Midbrain (tissue), 1 donor: ENCODE results near the gene ADCY5.

Experiments
- DNase-seq: peaks from one replicate; lab custom pipeline; 2025; lab: John Stamatoyannopoulos, UW

The ADCY5 gene

DNA sequence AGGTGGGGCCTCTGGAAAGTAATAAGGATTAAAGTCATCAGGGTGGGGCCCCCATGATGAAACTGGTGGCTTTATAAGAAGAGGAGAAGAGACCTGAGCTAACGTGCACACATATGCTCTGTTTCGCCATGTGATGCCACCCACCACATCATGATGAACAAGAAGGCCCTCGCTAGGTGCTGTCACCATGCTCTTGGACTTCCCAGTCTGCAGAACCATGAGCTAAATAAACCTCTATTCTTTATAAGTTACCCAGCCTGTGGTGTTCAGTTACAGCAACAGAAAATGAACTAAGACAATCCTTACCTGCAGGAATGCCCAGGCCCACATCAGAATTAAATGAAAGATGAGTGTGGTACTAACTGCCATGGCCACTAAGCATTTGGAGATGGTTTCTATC is 79.8 kb downstream of the ADCY5 start:
- no peak for DNase-seq

DNA sequence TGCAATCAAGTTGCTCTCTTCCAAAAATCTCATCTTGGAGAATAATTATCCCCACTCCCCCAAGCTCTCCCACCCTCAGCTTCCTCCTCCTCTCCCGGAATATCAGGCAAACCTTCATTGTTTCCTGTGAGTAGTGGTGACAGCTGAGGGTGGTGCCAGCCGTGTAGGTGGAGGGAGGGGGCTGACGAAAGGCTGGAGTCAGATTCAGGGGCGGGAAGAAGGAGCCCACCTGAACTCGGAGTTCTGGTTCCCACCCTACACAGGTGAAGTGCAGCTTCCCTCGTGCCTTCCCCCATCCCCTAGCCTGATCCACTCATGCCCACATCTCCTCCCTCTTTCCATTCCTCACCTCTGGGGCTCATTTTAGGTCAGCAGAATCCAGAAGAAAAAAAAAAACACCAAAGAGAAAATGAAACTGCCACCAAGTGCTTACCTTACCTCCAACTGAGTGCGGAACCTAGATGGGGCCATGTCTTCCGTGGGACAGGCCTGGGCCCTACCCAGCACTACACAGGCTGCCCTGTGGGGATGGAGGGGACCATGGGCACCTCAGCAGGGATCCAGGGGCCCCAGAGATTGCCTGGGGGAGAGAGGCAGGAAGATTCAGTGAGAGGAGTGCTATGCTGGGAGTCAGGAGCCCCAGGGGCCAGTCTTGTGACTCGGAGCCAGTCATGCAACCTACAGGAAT is 81.3 kb downstream of the ADCY5 start:
- DNase-seq = no peak

DNA sequence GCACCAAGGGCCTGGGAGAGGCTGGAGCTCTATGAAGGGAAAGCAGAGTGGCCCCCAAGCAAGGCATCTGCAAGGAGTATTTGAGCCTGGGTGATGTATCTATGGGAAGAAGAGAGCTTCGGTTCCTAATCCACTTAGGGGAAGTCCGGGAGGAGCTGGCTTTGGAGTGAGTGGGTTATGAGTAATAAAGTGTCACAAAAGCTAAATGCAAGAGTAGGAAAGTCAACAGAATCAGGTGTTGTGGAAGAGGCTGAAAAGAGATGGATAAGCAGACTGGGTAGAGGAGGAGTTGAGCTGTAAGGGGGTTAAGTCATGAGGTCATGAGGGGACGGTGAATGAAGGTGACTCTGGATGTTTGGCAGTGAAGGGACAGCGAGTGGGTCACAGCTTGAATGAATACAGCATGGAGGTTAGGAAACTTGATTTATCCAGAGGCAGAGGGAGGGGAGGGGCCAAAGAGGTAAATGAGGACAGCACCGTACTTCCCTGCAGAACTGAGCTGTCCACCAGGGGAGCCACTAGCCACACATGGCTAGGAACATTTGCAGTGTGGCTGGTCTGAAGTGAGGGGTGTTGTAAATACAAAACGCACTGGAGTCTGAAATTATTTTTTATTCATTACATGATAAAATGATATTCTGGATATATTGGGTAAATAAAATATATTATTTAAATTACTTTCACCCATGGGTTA is 83.3 kb downstream of the ADCY5 start:
- DNase-seq = no peak

DNA sequence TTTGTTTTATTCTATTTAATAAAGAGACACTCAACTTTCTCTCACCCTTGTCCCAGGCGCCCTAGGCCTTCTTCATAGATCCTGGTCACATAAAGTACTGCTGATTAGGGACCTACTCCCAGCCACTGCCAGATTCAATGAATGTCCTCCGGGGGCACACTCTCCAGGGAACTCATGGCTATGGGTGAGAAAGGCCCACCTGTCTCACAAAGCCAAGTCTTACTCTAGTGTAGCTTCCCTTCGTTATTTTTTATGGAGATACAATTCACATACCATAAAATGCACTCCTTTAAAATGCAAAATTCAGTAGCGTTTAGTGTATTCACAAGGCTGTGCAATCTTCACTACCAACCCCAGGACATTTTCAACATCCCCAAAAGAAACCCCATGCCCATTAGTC is 87.8 kb downstream of the ADCY5 start:
- no peak for DNase-seq

DNA sequence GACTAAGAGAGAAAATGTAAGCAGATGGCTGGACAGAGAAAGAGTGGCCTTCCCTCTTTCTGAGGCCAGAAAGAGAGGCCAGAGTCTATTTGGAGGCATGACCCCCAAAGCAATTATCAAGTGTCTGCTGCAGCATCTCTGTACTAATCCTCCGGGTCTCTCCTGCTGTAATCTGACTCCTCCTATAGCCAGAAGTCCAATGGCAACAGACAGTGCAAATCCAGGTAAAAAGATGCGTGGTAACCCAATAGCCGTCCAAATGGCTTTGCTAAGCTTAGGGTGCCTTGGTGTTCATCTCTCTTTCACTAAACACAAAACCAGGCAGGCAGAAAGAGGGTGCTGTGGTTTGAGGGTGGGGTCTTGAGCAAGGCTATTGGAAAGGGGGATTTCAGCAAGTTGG is 91.6 kb downstream of the ADCY5 start:
- DNase-seq = no peak

DNA sequence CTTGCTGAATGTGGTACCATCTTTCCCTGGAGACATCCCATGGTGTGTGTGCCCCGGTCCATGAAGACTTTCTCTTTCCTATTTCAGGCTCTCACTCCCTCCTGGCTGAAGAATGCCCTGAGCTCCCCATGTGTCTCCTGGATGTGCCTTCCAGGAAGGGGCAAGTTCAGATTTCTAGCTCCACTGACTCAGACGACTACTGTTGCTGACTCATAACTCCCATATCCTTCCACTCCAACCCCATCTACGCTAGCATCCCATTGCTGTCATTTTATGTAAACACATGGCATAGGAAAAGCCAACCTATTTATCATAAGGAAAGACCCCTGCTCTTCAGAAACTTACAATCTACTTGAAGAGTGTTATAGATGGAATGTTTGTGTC is 95.0 kb downstream of the ADCY5 start:
- no peak for DNase-seq

DNA sequence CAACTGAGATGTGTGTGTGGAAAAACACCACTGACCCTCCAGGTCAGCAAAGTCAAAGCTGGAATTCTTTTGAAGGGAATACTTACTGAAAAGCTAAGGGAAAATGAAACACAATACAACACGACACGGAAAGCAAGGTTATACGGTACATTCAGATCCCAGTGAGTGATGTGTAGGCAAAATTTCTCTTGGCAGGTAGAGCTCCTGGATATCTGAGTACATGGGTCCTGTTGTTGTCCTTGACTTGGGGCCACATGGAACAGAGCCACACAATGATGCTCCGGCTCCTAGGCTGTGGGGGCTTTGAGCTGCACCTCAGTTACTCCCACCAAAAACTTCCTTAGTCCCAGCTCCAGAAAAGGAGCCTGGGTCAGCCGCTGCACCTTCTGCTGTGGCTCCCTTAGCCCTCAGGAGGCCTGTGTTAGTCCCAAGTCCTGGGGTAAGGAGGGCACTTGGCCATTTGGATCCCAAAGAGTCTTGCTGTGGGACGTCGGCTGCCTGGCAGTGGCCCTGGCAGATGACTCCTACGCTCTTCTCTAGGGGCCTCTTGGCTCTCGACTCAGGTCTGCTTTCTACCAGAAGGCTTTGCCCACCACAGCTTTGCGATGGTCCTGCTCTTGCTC is 95.6 kb downstream of the ADCY5 start:
- DNase-seq = no peak

DNA sequence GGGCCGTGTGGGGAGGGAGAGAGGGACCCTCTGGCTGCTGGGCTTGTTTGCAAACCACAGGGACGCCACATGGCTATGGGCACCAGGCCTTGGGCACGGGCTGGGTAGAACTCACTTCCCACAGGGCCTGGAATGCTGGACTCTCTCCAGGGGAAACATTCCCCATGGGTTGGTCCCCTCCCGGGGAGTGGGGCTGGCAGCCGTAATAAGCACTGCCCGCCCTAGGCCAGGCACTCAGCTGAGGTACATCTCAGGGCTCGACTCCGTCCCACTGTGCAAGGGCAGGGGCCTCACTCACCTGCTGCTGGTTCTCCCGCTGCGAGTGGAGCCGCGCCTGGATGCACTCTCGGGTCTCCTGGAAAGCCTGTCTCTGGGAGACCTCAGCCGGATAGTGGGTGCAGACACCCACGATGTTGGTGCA is 96.7 kb downstream of the ADCY5 start:
- DNase-seq = no peak

DNA sequence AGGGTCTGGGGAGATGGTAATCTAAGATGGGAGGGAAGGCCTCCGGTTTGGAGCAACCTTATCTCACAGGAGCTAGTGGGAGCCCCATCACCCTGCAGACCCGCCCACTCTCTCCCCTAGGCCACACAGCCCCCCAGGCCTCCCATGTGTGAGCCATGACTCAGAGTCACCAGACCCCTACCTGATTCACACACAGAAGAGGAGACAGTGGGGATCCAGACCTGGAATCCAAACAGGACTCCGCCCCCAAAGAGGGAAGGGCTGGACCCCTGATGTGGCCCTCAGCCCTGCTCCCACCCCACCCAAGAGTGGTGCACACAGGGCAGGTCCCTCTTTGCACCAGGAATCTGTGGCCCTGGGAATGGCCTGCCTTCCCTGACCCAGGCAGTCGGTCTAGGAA is 97.4 kb downstream of the ADCY5 start:
- DNase-seq = no peak

DNA sequence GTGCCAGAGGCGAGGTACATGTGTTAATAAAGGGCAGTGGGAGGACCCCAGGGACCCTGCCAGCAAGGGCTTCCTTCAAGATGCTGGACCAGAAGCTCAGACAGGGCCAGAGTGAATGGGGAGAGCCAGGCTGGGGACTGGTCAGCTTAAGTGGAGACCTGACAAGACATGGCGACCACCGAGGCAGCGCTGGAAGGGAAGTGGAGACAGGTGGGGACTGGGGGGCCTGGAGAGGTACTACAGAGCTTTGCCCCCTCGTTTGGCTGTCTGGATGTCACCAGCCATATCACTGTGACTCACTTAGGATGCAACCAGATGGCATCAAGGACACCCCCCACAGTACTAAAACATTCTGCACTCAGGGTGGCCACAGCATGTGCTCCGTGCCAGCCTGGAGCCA is 97.9 kb downstream of the ADCY5 start:
- no peak for DNase-seq

DNA sequence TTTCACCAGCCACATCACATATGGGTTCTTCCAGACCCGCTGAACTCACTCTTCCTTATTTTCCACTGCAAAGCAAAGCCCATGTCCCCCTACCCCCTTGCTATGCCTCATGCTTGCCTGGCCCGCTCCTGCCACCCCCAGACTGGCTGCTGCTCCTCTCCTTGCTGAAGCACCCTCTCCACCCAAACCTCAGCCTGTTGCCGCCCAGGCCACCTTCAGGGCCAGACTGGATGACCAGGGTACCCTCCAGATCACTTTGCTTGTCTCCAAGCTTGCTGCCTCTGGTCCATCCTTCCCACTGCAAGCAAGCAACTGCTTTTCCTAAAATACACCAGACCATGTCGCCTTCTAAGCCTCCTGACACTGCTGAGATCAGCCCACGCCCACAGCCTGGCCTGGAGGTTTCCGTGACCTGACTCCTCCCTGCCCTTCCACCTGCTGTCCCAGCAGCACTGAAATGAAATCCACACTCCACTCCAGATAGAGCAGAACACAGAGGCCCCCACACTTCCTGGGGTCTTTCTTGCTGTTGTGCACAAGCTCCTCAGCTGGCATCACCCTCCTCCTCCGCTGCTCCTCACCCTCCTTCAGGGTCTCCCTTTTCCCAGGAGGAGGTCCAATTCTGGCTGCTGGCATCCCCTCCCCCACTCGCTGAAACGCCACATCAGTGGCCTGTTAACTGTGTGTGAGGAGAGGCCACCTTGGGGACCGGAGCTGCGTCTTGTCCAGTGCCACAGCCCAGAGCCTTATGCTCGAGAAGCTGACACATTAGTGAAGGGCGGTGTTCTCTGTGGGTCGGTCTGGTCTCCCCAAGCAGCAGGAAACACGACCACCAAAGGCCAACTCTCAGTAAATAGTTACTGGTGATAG is 99.1 kb downstream of the ADCY5 start:
- DNase-seq = no peak

DNA sequence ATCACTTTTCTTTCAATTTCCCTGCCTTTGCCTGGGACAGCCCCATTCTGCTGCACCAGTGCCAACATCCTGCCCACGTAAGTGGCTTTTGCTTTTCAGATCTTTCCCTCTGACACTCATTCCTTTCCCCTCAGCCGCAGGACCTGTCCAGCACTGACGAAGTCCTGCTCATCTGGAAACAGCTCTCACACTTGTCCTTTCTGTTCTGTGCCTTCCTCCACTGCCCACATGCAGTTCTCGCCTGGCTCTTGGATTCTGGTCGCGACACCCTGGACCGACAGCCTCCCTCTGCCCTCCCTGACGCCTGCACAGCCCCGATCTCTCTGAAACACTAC is 99.7 kb downstream of the ADCY5 start:
- DNase-seq = no peak

DNA sequence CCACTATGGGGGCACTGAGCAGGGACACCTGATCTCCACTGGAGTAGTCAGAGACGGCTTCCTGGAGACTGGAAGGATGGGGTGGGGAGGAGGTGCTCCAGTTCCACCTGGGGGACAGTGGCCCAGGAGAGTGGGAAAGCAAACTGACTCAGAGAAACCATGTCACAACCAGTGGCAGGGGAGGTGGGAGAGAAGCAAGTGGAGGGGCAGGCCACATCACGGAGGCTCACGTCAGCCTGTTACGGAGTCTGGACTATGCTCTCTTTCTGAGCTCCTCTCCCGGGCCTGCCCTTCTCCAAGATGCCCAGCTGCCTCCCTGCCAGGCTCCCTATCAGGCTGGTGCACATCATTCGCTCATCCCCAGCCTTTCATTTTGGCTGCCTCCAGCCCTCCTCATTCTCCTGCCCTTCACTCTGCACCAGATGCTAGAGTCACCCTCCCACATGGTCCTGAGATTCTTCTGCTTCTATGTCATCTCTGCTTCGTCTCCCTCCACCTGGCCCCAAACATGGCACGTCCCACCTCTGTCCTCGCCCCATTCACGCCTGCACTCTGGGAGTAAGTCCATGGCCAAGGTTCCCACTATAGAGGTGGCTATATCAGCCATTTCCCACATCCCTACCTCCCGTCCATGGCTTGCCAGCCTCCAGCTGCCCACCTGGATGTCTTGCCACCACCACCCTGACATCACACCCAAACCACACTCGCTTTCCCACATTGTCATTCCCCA is 100.3 kb downstream of the ADCY5 start:
- DNase-seq = no peak

DNA sequence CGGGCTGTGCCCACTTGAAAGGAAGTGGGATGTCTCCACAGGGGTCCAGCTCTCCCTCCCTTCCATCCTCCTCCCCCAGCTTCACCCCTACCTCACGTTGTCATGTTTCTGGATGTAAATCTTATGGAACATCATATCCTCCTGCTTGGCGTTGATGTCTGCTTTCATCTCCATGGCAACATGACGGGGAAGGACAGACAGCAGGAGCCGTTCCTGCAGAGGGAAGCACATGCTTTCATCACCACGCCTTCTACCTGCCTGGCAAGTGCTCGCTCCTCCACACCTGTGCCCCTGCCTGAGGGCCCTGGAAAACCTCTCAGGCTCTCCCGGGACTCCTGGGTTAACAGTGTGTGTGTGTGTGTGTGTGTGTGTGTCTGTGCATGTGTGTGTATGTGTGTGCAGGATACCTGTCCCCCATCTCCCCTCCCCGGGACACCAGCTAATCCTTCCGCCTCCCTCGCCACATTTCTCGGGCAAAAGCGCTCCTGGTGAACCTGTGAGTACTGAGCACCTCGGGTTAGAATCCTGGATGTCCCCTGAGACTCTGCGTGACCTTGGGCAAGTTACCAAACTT is 101.1 kb downstream of the ADCY5 start:
- DNase-seq = no peak

DNA sequence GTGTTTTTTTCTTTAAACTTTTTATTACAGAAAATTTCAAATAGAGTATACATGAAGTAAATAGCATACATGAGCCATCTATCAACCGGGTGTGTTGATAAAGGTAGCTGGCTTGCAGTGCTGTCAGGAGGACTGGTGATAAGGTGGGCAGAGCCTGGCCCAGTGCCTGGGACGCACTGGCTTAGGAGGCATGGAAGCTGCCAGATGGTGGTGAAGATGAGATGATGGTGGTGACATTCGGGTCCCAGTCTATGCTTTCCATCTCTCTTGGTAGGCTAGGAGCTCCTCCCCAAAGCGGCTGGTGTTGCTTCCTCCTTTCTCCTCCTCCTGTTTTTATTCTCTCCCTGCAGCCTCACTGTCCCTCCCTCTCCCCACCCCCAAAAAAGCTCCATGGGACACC is 101.7 kb downstream of the ADCY5 start:
- DNase-seq = no peak

DNA sequence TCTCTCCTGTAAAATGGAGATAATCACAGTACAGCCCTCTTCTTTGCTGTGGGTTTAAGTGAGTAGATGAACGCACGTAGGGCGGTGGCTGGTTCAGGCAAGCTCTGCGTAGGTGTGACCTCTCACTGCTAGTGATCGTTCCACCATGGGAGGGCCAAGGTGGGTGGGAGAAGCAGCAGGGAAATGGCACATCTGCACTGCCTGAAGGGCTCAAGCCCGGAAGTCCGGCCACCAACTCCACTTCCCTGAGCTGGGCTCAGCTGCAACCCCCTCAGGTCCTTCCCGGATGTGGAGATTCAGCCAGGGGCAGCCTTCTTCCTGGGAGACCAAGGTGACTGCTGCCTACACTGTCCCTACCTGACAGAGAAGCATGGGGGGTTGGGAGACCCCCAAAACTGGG is 102.9 kb downstream of the ADCY5 start:
- DNase-seq = no peak

DNA sequence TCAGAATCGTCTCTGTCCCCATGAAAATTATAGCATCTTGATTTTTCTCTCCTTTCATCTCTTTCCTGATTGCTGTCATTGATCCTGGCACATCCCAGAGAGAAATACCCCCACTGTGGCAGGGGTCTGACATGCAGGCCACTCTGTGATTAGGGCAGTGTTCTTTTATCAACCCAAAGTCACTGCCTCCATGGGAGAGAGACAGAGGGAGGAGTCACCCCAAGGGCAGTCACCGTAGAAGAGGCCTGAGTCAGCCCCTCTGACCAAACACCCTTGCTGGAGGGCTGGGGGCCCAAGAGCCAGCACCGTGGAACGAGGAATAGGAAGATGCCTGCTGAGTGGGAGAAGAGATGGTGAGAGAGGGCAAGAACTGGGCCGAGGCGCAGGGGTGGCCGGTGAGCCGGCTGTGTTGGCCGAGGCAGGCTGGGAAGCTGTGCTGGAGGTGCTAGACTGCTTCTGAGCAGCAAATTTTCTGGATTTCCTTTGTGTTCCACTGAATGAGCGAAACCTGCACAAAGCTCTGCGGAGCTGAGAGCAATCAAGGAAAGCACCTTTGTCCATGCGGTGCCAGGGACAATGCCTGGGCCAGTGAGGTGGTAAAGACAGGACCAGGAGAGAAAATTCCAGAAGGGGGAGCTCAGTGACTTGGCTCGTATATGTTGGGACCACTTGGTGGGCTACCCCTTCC is 103.8 kb downstream of the ADCY5 start:
- DNase-seq = no peak

DNA sequence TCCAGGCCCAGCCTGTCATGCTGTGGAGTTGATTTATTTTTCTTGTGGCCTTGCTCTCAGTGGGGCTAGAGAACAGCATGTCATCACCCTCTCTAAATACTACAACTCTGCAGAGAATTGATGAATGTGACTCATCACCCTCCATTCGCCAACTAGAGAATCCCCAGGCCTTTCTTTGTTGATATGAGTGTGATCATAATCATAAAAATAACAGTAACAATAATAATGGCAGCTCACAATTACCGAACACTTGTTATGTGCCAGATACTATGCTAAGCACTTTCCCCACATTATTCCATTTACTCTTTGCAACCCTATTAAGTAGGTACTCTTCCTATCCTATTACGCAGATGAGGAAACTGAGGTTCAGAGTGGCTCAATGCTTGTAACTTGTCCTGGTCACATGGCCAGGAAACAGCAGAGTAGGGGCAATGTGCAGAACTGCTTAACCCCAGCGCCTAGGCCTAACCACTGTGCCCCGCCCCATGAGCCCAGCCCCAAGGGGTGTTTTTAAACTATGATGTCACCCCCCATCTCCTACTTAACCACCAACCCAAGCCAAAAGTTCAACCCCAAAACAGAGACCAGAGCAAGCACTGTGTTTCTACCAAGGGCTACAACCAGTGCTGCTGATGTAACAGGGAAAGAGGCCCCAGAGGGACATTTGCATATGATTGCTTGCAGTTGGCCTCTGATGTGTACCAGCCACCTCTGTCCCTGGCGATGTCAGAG is 104.5 kb downstream of the ADCY5 start:
- DNase-seq = peak; percentile 5

DNA sequence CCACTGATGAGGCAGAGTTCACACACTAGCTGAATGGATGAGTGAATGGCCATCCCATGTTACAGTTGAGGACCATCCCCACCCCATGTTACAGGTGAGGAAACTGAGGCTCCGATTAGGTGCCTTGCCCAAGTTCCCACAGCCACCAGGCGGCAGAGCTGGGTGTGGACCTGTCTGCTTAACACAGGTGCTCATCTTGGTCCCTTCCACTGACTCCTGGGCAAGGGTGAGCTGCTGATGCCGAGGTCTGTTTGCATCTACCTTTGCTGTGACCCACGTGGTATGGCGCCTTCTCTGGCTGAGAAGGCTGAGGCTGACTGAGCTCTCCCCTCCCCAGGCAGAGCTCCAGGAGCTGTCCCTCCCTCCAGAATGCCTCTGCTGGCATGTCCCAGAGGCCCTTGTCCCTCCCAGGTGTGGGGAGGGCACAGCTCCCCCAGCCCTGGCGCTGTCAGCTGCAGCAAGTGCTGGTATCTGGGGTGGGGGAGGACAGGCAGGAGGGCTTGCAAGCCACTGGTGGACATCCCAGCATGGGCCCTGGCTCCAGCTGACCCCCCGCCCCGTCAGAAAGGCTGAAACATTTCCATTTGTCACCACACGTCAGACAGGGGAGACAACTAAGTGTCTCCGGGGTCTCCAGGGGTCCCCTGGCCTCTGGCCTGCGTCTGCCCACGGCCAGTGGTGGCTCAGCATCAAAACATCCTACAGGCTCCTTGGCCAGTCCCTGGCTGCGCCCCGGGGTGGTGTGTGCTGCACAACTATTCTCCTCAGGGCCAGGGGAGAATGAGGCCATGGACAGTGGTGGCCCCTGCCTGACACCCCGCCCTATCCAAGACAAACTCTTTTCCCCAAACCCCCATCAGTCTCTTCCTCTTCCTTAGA is 105.4 kb downstream of the ADCY5 start:
- no peak for DNase-seq
